Motor neuron (in vitro differentiated cells): ENCODE data around the gene NES. TPM values are rescaled to one million over a fixed set of nuclear protein-coding genes. Genes with fewer than 3 reads are reported as not detected.
"Not testable (repeated sequence)": the region's sequence is repeated elsewhere in the genome, so short reads cannot be mapped to it uniquely, and the experiment has no call there.

Experiments
- ATAC-seq, 8 experiments: fragments of 200-7000 bp; cut with Tn5 transposase; replicated peaks in 6 of 8; 2 replicates each; pipeline ENCODE4 v1.8.0; 2021; ENCODE audit warnings: mild to moderate bottlenecking in 8 of 8, moderate library complexity in 8 of 8
- H3K27ac ChIP-seq, 2 donors: fragments of 250-450 bp; sonication (Bioruptor Pico); 2 replicates each; pipeline ENCODE4 v1.9.0; 2021; ENCODE audit warnings: antibody characterized with exemption in 2 of 2, mild to moderate bottlenecking in 2 of 2, moderate library complexity in 1 of 2
- H3K4me1 ChIP-seq, 2 donors: fragments of 250-450 bp; sonication (Bioruptor Pico); replicated peaks in 1 of 2; 2 replicates each; pipeline ENCODE4 v1.6.1; 2021; ENCODE audit warnings: antibody characterized with exemption in 2 of 2, mild to moderate bottlenecking in 2 of 2, moderate library complexity in 1 of 2
- H3K4me3 ChIP-seq, 5 donors: fragments of 250-450 bp; sonication (Bioruptor Pico); 2 replicates each; pipeline ENCODE4 v1.9.0; 2021; ENCODE audit warnings: antibody characterized with exemption in 5 of 5, mild to moderate bottlenecking in 5 of 5, moderate library complexity in 4 of 5
- WGBS, 10 experiments: fragments of 450-650 bp; shearing (Covaris generic); methylation state at CpG; one replicate each; pipeline ENCODE4 v1.0.0; 2022; 5-methylcytosine and 5-hydroxymethylcytosine counted together
- in situ Hi-C, 9 experiments: fragments of 400-800 bp; cut with MboI; loops; one replicate each; pipeline ENCODE4 v1.15.0; 2021; ENCODE audit warnings: low sequenced_read_pairs in 9 of 9, low pct_unique_long_range_greater_than_20kb in 2 of 9; ENCODE audit not compliant: unreplicated experiment in 9 of 9
- total RNA-seq, 8 experiments: library from RNA; unstranded; fragments of 300-600 nt; gene quantifications; 2 replicates each; pipeline versions ENCODE4 v1.2.3 to v1.2.4, GENCODE V29; 2022

Gene NES
- total RNA-seq, 8 experiments from 2014 or later: 5.5 to 863 (median 150) TPM

DNA sequence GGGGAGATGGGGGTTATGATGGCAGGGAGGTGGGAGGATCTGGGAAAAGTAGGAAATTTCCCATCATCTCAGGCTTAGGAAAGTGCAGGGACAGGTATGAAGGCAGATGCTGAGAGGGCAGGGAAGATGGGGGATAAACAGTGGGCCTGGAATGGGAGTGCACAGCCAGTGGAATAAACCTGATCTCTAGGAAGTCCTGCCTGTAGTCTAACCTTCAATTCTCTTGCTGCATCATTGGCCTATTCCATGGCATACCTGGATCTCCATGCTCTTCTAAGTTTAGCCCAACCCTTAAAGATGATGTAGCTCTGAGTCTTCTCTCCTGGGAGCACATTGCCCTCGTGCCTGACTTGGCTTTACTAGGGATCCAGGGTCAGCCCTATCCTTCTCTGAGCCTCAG is 32.6 kb downstream of the NES start:
- peaks cover 9 to 13% of the 10 kb centered on the region in 2 donors for H3K4me1 ChIP-seq
- H3K4me3 ChIP-seq: no peak overlapping the region
- 0 to 60% (median 17%) methylated on average over 1 of the region's 1 CpG; no CpG with 5 or more reads in 5 of the 10 experiments for whole genome bisulfite sequencing, 10 experiments
- ATAC-seq: no peak
- in situ Hi-C loops: no loop called here
- H3K27ac ChIP-seq: no peak overlapping the region

DNA sequence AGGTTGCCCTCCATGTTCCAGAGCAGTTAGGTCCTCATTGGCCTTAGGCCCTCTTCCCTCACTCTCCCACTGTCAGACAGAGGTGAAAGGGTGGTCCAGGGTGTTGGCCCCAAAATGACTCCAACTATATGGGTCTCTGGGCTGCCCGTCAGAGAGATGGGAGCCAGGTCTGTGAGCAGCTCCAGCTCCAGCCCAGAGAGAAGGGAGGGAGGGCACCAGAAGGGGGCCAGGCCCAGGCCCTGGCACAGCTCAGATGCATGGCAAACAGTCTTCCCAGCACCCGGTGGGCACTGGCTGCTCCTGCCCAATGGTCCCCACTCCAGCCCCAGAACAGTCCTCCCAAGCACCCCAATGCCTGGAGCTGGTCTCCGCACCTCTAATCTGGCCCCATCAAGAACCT is 33.1 kb downstream of the NES start:
- Histone ChIP-seq H3K4me1 (peaks cover 9 to 13% of the 10 kb centered on the region in 2 donors), H3K27ac (no peak overlapping the region), H3K4me3 (no peak overlapping the region)
- no peak for ATAC-seq
- in situ Hi-C loops: no loop called here
- WGBS, 10 experiments: 40 to 50% methylated on average over 1 to 2 of the region's 3 CpGs; no CpG with 5 or more reads in 8 of the 10 experiments

DNA sequence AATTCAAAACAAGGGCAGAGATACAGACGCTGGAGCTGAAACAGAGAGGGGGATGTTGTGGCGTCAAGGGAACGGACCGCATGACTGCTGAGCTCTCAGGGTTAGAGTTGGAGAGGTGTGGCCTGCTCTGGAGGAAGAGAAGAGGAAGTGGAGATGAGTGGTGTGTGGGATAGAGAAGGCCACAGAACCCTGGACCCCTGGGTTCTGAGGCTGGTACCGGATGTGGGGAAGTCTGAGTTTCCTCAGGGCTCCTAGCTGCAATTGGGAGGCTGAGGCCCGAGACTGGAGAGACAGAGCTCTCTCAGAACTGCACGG is 33.5 kb downstream of the NES start:
- in situ Hi-C loops: no loop called here
- Histone ChIP-seq H3K4me1 (peaks cover 12 to 15% of the 10 kb centered on the region in 2 donors), H3K27ac (no peak overlapping the region), H3K4me3 (no peak overlapping the region)
- ATAC-seq: no peak
- 33 to 90% (median 77%) methylated on average over 1 to 5 of the region's 7 CpGs; no CpG with 5 or more reads in 3 of the 10 experiments for WGBS, 10 experiments

DNA sequence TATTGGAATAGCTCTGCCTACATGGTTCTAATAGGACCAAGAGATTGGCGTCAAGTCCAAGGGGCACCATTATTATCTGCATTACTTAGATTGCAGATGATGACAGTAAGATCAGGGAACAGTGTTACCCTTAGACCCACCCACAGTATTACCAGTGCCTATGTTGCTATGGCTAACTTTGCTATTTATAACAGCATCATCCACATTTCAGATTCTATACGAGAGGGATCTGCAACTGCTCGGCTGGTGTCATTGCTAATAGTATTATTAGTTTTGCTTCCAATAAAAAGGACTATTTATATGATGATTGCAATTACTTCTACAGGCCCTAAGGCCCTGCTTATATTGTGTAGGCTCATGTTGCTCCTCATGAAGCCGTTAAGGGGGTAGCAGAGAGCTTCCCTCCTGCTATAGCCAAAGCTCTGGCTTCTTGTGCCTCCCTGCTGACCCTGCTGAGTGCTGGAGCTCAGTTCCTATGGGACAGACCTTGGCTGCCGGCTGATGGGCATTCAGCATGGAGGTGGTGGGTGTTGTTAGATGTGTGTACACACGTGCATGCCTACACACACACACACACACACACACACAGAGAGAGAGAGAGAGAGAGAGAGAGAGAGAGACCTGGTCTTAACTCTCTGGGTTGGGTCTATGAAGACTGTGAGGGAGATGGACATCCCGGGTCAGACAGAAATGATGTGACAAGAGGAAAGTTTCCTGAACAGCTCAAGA is 34.0 kb downstream of the NES start:
- WGBS, 10 experiments: 41 to 82% (median 65%) methylated on average over 2 to 4 of the region's 7 CpGs; no CpG with 5 or more reads in 2 of the 10 experiments
- in situ Hi-C loops: no loop called here

DNA sequence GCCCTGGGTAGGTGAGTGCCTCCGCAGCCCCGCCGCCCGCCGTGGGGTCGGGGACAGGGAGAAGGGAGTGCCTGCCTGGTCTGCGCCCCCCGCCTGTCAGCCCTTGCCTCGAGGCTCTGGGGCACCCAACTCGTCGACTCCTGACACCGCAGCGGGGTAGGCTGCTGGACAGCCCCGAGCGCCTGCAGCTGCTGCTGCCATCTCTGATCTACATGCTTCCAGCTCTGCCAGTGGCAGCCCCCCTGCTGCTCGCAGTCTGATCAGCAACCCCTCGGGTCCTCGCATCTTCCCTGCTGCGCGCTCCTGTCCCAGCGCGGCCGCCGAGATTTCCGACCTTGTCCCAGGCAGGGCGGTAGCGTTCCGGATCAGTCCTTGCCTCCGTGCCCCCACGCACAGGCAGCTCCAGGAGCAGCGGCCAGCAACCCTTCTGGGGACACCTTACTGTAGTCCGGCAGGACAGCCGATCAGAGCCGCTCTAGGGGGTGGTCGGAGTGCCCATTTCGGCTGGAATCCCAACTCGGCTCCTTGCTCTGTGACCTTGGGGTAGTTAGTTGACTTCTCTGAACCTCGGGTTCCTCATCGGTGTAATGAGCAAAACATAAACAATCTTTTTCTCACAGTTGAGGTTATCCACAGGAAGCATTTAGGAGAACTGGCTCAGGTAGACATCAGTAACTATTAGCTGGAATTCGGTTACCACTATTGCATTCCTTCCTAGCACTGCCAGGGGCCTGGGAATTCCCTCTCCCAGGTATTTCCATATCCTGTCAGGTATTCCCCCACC is 34.8 kb downstream of the NES start:
- in situ Hi-C loops: no loop called here
- WGBS, 10 experiments: 7 to 80% (median 27%) methylated on average over 1 to 14 of the region's 40 CpGs; no CpG with 5 or more reads in 2 of the 10 experiments
- Histone ChIP-seq H3K4me3 (peak overlapping the region; percentile 28 to 43 (median 36)), H3K27ac (no peak overlapping the region), H3K4me1 (peaks cover 20 to 21% of the 10 kb centered on the region in 2 donors)
- peak; percentile 20 to 71 (median 55) for ATAC-seq

More for the DNA sequence above, 34.0 kb downstream of the NES start:
- no peak overlapping the region for H3K27ac ChIP-seq
- ATAC-seq: peak in 1 of 8 experiments; percentile 6
- no peak overlapping the region for H3K4me3 ChIP-seq
- peaks cover 18 to 20% of the 10 kb centered on the region in 2 donors for H3K4me1 ChIP-seq

DNA sequence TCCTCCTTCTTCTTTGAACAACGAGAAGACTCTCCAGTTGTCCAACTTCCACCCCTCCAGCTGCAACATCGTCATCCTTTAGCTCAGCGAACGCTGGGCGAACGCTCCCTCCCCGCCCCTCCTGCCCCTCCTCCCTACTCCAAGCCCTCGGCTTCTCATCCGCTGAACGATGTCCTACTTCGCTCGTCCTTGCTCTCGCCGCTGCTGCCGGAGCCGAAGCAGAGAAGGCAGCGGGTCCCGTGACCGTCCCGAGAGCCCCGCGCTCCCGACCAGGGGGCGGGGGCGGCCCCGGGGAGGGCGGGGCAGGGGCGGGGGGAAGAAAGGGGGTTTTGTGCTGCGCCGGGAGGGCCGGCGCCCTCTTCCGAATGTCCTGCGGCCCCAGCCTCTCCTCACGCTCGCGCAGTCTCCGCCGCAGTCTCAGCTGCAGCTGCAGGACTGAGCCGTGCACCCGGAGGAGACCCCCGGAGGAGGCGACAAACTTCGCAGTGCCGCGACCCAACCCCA is 35.4 kb downstream of the NES start, which contains the start of gene BCAN:
TSS of gene BCAN (plus strand) at position 357 of the 504 bp plus-strand sequence. CDS start 3,938 bp downstream, outside the sequence.
- peak; percentile 78 to 93 (median 90) for ATAC-seq
- Histone ChIP-seq H3K4me1 (peaks cover 20 to 21% of the 10 kb centered on the region in 2 donors), H3K4me3 (peak within 1 kb of the TSS; percentile 28 to 43 (median 36)), H3K27ac (no peak within 1 kb of the TSS)
- WGBS, 10 experiments: 0 to 3% (median 1%) methylated on average over 2 to 19 of the region's 46 CpGs; no CpG with 5 or more reads in 6 of the 10 experiments
- in situ Hi-C loops: no loop called here

DNA sequence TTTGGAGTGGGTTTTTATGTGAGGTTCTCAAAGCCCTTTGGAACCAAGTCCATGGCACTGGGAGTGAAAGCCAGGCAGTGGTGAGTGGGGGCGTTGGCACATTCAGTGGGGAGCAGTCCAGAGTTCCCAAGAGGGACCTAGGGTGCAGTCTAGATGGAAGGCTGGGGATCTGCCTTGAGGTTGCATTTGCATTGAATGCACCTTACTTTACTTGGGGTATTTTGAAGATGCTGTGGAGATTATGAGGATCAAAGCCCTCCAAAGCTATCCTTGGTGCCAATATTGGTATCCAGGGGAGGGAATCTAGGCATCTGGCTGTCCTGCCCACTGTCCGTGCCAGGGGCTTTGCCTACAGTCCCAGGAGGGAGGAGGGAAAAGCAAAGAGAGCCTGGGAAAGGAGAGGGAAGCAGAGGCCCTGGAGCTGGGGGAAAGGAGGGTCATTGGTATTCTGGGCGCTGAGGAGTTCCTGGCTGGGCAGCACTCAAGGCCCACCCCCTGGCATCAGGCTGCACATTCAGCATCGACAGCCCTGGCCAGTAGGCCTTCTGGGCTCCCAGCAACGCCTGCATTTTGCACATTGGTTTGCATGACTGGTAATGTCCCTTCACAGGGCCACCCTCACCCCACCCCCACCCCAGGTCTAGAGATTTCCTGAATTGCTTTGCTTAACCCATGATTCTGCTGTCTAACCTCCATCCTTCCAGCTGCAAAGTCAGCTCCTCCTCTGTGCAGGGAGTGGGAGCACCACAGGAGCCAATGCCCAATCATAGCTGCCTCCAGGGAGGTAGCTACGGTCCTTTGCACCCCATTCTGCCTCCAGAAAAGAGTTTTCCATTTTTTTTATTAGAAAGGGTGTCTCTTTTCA is 36.1 kb downstream of the NES start:
- WGBS, 10 experiments: 5 to 100% (median 29%) methylated on average over 1 to 4 of the region's 6 CpGs; no CpG with 5 or more reads in 2 of the 10 experiments
- peaks cover 20 to 21% of the 10 kb centered on the region in 2 donors for H3K4me1 ChIP-seq
- peak in 5 of 8 experiments; percentile 3 to 13 (median 7) for ATAC-seq
- H3K27ac ChIP-seq: no peak overlapping the region
- in situ Hi-C loops: no loop called here
- peak overlapping the region; percentile 28 to 43 (median 36) for H3K4me3 ChIP-seq

DNA sequence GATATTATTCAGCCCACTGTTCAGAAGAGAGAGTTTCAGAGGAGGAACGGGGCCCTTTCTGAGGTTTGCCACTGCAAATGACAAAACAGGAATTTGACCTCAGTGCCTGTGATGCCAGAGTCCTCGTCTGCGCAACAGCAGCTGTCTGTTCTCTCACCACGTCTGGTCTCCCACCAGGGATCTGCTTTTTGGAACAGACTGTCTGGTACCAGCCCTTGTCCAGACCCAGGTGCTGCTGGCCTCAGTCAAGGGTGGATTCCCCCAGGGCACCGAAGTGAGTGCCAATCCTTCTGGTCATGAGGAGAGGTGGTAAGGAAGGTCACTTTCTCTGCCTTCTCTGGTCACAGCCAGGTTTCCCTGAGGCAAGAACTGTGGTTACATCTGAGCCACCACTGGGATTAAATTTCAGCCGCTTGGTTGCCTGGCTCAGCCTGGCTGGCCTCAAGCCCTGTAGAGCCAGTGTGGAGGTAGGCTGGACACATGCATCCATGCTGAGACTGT is 37.6 kb downstream of the NES start:
- WGBS, 10 experiments: 20 to 80% (median 65%) methylated on average over 1 to 5 of the region's 6 CpGs; no CpG with 5 or more reads in 3 of the 10 experiments
- Histone ChIP-seq H3K4me1 (peaks cover 20 to 21% of the 10 kb centered on the region in 2 donors), H3K4me3 (no peak overlapping the region), H3K27ac (no peak overlapping the region)
- in situ Hi-C loops: no loop called here
- ATAC-seq: no peak

DNA sequence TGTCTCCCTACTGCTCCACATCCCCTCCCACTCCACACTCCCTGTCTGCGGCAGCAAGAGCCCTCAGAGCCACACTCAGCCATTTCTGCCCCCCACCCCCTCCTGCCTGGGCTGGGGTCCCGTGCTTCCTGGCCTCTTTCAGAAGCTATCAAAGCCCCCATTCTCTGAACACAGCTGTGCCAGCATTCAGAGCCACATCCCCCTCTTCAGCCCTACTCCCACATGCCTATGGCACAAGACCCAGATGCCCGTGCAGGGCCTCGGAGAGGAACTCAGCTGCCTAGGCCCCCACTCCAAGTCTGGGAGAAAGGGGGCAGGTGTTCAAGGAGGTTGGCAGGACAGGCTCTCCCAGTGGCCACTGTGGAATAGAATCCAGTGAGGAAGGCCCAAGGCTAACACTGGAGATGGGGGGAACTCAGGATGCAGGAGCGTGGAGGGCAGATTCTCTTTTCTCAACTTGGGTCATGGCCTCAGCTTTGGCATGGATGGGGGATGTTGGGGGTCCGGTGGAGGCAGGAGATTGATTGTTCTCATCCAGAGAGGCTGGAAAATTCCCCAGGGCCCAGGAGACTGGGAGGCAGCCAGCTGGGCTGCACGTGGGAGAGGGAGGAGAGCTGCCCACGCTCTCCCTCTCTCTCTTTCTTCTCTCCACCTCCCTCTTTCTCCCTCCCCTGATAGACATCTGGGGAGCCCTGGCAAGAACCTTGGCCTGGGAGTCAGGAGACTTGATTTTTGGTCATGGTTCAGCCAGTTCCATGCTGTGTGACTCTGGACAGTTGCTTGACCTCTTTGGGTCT is 38.8 kb downstream of the NES start:
- Histone ChIP-seq H3K4me3 (no peak overlapping the region), H3K4me1 (peaks cover 20% of the 10 kb centered on the region in 2 donors), H3K27ac (no peak overlapping the region)
- ATAC-seq: peak in 2 of 8 experiments; percentile 22 to 39
- in situ Hi-C loops: no loop called here
- 0 to 80% (median 43%) methylated on average over 1 to 5 of the region's 8 CpGs; no CpG with 5 or more reads in 4 of the 10 experiments for WGBS, 10 experiments

DNA sequence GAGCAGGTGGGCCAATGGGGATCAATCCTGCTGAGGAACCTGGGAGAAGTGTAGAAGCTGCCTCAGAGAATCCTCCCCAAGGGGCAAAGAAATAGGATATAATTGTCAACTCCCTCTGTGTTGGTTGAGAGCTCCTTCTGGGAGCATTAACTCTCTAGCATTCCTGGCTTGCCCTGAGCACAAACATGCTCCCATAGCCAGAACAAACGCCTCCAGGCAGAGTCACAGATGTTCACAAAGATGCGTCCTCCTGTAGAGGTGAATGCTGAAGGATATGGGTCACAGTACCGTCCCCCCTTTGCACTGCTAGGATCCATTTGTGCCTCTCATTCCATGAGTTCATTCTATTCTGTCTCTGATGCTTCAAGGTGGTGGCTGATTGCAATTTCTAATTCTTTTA is 44.9 kb downstream of the NES start:
- 13 to 80% (median 48%) methylated on average over 1 to 3 of the region's 3 CpGs; no CpG with 5 or more reads in 2 of the 10 experiments for WGBS, 10 experiments

DNA sequence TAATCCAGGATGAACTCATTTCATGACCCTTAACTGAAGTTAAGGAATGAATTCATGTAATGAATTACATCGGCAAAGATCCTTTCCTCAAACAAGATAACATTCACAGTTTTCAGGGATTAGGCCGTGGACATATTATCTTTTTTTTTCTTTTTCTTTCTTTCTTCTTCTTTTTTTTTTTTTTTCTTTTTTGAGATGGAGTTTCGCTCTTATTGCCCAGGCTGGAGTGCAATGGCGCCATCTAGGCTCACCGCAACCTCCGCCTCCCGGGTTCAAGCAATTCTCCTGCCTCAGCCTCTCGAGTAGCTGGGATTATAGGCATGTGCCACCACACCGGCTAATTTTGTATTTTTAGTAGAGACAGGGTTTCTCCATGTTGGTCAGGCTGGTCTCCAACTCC is 46.1 kb downstream of the NES start:
- WGBS, 10 experiments: 15 to 67% (median 52%) methylated on average over 2 to 9 of the region's 9 CpGs

More for the DNA sequence above, 44.9 kb downstream of the NES start:
- Histone ChIP-seq H3K4me1 (no peaks in the 10 kb centered on the region), H3K27ac (no peak overlapping the region), H3K4me3 (no peak overlapping the region)
- ATAC-seq: no peak
- in situ Hi-C loops: no loop called here

More for the DNA sequence above, 46.1 kb downstream of the NES start:
- H3K4me3 ChIP-seq, ATAC-seq, H3K4me1 ChIP-seq, H3K27ac ChIP-seq, in situ Hi-C loops: not testable (repeated sequence)
